Choroid plexus epithelial cell (primary cell): ENCODE measurements around the gene COL6A5.
"Not testable (repeated sequence)": the region's sequence is repeated elsewhere in the genome, so short reads cannot be mapped to it uniquely, and the experiment has no call there.

Source experiments
- DNase-seq: peaks from one replicate; pipeline ENCODE4 v3.0.0-alpha.2; 2010; ENCODE audit warnings: low read depth
- H3K4me3 ChIP-seq: 2 replicates; pipeline ENCODE4 v1.5.1; 2011; ENCODE audit warnings: low read depth, mild to moderate bottlenecking, control low read depth, low read length, moderate library complexity
- CTCF ChIP-seq: conservative IDR thresholded peaks from 2 replicates; pipeline ENCODE4 v1.5.1; 2011; ENCODE audit warnings: low read depth, mild to moderate bottlenecking, control low read depth, inconsistent platforms, low read length, moderate library complexity

COL6A5 gene

GRCh38 chr3:130323503-130323902 is 22.0 kb upstream of the COL6A5 start:
- no peak for TF ChIP-seq CTCF
- DNase-seq = no peak
- no peak overlapping the region for H3K4me3 ChIP-seq

GRCh38 chr3:130340766-130341165 is 4.7 kb upstream of the COL6A5 start:
- DNase-seq = peak; percentile 45
- TF ChIP-seq CTCF = no peak
- H3K4me3 ChIP-seq = no peak overlapping the region

GRCh38 chr3:130341388-130341787 is 4.1 kb upstream of the COL6A5 start:
- no peak overlapping the region for H3K4me3 ChIP-seq
- peak; percentile 30 for DNase-seq
- TF ChIP-seq CTCF = no peak

- no peak overlapping the region for H3K4me3 ChIP-seq
- no peak for TF ChIP-seq CTCF
- peak; percentile 10 for DNase-seq
These were observed 3.6 kb upstream of the COL6A5 start for GRCh38 chr3:130341882-130342281.

GRCh38 chr3:130342821-130343661 is 2.4 kb upstream of the COL6A5 start:
- no peak overlapping the region for H3K4me3 ChIP-seq
- DNase-seq = no peak
- no peak for TF ChIP-seq CTCF

- not testable (repeated sequence) for H3K4me3 ChIP-seq, DNase-seq
These were observed 2.8 kb downstream of the COL6A5 start for GRCh38 chr3:130348258-130348657.

- no peak overlapping the region for H3K4me3 ChIP-seq
- no peak for DNase-seq
- no peak for TF ChIP-seq CTCF
These were observed 9.0 kb downstream of the COL6A5 start for GRCh38 chr3:130354430-130354829.
